ENCODE measurements around the gene SHC2. TPM values are rescaled to one million over a fixed set of nuclear protein-coding genes. Genes with fewer than 3 reads are reported as not detected.

SHC2 gene, protein sequence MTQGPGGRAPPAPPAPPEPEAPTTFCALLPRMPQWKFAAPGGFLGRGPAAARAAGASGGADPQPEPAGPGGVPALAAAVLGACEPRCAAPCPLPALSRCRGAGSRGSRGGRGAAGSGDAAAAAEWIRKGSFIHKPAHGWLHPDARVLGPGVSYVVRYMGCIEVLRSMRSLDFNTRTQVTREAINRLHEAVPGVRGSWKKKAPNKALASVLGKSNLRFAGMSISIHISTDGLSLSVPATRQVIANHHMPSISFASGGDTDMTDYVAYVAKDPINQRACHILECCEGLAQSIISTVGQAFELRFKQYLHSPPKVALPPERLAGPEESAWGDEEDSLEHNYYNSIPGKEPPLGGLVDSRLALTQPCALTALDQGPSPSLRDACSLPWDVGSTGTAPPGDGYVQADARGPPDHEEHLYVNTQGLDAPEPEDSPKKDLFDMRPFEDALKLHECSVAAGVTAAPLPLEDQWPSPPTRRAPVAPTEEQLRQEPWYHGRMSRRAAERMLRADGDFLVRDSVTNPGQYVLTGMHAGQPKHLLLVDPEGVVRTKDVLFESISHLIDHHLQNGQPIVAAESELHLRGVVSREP
- polyA plus RNA-seq (ENCODE audit: insufficient read length), result 27.7 TPM
- long read RNA-seq, donor 1, transcript SHC2-201 (13 exons, 2,494 nt), result major isoform, 8 of 15 reads
- long read RNA-seq, donor 1, transcript SHC2-203 (3 exons, 1,551 nt), result minor isoform, 7 of 15 reads
- long read RNA-seq, donor 1, partial matches to known transcripts, result 0 of 15 reads
- long read RNA-seq, donor 1, other reads (novel, unspliced or antisense), result 0 of 15 reads
- long read RNA-seq, donor 2, transcript SHC2-203 (3 exons, 1,551 nt), result major isoform, 5 of 9 reads
- long read RNA-seq, donor 2, partial matches to known transcripts, result 0 of 9 reads
- long read RNA-seq, donor 2, other reads (novel, unspliced or antisense), result 0 of 9 reads
- long read RNA-seq, donor 3, transcript SHC2-201 (13 exons, 2,494 nt), result major isoform, 5 of 9 reads
- long read RNA-seq, donor 3, partial matches to known transcripts, result 0 of 9 reads
- long read RNA-seq, donor 3, other reads (novel, unspliced or antisense), result 0 of 9 reads
- long read RNA-seq, donor 4, result 0 reads
- long read RNA-seq, donor 5, transcript SHC2-201 (13 exons, 2,494 nt), result major isoform, 8 of 12 reads
- long read RNA-seq, donor 5, partial matches to known transcripts, result 0 of 12 reads
- long read RNA-seq, donor 5, other reads (novel, unspliced or antisense), result 0 of 12 reads
- long read RNA-seq, donor 6, transcript SHC2-201 (13 exons, 2,494 nt), result major isoform, 7 of 29 reads
- long read RNA-seq, donor 6, partial matches to known transcripts, result 21 of 29 reads
- long read RNA-seq, donor 6, other reads (novel, unspliced or antisense), result 0 of 29 reads
- long read RNA-seq, donor 7, transcript SHC2-201 (13 exons, 2,494 nt), result major isoform, 12 of 28 reads
- long read RNA-seq, donor 7, transcript SHC2-203 (3 exons, 1,551 nt), result minor isoform, 5 of 28 reads
- long read RNA-seq, donor 7, partial matches to known transcripts, result 5 of 28 reads
- long read RNA-seq, donor 7, other reads (novel, unspliced or antisense), result 6 of 28 reads
- long read RNA-seq, donor 8, partial matches to known transcripts, result 0 of 1 reads
- long read RNA-seq, donor 8, other reads (novel, unspliced or antisense), result 0 of 1 reads

DNA sequence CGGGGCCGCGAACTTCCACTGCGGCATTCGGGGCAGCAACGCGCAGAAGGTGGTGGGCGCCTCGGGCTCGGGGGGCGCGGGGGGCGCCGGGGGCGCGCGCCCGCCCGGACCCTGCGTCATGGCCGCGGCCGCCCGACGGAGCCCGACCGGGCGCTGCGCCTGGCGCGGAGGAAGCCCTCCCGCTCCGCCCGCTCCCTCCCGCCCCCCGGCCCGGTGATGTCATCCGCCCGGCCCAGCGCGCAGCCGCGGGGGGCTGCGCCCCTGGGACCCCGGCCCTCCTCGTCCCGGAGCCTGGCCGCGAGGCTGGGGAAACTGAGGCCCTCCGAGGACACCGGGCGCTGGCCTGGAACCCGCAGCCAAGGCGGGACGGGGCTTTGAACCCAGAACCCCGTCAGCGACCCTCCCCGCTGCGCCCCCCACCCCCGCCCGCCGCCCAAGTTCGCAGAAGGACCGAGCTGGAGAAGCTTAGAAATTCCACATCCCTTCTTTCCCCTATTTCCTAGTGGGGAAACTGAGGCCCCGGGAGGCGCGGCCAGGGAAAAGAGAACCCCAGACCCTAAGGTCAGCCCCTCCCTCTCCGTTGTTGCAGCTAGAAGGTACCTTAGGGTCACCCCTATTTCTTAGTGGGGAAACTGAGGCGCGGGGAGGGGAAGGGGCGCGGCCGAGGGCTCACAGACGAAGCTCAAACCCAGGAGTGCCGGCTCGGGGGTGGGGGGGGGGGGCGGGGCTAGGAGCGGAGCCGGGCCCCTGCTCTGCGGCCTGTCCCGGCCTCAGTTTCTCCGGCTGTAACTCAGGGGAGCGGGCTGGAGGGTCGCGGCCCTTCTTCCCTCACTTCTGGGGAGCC, at the start of gene SHC2:
TSS of gene SHC2 (minus strand) at position 157 of the 844 bp plus-strand sequence. CDS start at position 120, 37 bp downstream.
- DNase-seq, result no peak

DNA sequence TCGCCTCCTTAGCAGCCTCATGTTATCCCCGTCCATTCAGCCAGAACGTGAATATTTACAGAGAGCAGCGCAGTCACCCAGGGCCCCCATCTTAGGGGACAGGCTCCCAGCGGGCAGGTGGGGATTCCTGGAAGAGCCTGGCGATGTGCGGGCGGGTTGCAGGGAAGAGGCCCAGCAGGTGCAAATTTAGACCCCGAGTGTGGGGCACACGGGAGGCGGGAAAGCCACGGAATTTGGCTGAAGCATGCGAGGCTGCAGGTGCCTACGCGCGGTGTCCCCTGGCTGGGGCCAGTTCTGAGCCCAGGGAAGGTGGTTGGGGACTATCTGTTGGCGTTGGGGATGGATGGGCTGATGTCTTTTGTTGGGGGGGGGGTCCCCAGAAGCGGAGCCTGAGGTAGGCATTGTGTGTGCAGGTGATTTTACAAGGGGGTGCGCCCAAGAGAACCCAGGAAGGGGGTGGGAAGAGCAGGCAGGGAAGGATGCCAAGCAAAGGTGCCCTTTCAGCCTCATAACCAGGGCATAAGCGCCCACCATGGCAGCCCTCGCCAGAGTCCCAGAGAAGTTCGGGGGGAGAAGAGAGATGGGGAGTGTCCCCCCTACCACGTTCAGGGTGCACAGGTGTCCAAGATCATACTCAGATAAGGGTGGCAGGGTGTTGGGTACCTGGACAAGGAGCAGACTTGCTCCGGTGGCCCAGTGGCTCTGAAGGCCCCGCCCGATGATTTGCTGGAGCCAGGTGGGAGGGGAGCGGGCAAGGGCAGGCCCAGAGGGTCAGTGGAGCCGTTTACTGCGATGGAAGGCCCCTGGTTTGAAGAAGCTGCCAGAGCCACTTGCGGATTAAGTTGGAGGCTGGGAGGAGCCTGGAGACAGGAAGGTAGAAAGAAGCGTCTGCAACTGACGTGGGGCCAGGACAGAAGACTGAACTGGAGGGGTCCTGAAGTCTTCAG, 47.6 kb upstream of the SHC2 start:
- DNase-seq, result no peak

DNA sequence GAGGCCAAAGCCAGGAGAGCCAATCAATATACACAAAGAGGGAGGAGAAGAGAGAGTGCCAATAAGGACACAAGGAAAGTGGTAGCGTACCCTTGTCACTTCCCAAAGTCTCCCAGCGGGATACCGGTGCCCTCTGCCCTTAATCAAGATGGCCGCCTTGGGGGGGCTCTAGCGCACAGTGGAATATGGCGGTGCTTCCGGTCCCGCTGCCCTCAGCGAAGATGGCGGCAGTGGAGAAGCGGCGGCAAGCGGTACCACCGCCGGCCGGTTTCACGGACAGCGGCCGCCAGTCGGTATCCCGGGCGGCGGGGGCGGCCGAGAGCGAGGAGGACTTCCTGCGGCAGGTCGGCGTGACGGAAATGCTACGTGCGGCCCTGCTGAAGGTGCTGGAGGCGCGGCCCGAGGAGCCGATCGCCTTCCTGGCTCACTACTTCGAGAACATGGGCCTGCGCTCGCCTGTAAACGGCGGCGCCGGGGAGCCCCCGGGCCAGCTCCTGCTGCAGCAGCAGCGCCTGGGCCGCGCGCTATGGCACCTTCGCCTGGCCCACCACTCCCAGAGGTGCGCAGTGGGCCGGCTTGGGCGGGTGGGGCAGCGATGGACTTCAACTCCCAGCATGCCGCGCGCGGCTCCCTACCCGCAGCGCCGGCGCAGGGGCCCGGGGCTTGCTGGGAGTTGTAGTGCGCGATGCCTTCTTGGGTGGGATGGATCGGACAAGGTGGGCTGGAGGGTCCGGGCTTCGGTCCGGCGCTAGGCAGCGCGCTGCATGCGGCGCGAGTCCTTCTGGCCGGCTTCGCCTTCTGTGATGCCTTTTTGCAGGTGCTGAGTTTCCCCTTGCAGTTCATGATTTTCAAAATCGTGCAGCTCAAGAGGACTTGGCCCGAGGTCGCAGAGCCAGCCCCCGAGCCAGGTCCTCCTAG, 46.7 kb upstream of the SHC2 start, which contains the start of gene TPGS1:
TSS of gene TPGS1 (plus strand) at position 212 of the 918 bp plus-strand sequence. CDS start at position 222, 10 bp downstream.
- DNase-seq, result no peak

DNA sequence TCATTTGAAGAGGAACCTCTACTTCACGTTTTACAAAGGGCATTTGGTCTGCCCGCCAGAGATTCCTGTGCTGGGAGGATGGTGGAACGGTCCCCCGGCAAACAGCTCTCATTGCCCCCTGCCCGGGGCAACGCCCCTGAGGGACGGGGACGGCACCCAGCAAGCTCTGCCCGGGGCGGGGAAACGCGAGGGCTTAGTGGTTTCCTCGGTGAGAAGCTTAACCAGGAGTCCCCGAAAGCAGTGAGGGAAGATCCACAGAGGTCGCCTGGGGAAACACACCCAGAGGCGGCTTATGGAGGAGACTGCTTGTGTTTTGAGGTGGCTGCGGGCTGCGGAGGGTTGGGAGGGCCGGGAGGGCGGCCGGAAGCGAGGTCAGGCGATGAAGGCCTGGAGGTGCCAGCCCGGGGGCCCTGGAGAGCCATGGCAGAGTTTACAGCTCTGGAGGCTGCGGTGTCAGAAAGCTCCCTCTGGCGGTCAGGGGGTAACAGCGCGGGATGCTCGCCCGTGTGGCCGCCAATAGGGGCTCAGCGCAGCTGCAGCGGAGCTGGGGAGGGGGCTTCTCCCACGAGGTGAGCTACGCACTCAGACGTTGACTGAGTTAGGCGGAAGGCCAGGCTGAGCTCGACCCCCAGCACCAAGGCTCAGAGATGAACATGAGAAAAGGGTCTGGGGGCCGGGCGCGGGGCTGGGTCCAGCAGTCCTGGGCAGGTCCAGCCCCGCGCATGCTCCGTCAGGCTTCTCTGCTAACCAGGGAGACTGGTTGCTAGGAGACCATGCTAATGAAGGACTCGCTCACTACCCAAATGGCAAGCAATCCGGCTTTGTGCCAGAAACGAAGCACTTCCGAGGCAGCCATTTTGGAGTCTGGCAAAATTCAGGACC, 45.8 kb upstream of the SHC2 start:
- peak; percentile 100 for DNase-seq

DNA sequence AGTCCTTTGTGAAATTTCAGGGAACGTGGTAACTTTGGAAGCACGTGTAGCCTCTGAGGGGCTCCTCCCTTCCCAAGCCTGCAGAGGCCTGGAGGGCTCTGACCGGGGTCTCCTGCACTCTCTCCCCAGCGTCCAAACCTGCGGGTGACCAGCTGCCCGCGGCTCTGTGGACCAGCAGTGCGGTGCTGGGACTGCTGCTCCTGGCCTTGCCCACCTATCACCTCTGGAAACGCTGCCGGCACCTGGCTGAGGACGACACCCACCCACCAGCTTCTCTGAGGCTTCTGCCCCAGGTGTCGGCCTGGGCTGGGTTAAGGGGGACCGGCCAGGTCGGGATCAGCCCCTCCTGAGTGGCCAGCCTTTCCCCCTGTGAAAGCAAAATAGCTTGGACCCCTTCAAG, 43.8 kb upstream of the SHC2 start:
- DNase-seq, result no peak

DNA sequence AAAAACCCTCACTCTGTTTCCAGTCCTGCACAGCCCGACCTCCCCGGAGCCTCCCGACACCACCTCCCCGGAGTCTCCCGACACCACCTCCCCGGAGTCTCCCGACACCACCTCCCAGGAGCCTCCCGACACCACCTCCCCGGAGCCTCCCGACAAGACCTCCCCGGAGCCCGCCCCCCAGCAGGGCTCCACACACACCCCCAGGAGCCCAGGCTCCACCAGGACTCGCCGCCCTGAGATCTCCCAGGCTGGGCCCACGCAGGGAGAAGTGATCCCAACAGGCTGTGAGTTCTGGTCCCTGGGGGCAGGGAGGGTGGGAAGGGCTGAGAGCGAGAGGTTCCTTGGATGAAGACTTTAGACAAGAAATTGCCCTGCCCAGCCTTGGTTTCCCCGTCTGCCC, 40.8 kb upstream of the SHC2 start:
- DNase-seq, result no peak

DNA sequence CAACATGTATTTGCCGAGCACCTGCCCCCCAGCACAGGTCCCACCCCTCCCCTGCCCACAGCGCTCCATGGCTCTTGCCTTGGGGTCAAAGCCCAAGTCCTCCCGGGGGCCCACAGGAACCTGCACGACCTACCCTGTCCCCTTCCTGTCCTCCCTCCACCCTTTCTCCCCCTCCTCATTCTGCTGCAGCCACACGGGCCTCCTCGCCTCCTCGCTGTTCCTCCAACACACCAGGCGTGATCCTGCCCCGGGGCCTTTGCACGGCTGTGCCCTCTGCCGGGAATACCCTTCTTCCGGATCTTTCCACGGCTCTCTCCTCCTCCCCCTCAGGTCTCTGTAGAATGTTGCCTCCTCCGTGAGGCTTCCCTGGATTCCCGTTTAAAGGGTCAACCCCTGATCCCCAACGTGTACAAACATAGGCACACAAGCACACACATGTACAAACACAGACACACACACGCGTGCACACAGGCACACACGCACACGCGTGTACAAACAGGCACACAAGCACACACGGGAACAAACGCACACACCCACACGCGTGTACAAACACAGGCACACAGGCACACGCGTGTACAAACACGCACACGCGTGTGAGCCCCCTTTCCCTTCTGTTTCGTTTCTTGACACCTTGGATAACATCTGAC, 38.3 kb upstream of the SHC2 start:
- no peak for DNase-seq

DNA sequence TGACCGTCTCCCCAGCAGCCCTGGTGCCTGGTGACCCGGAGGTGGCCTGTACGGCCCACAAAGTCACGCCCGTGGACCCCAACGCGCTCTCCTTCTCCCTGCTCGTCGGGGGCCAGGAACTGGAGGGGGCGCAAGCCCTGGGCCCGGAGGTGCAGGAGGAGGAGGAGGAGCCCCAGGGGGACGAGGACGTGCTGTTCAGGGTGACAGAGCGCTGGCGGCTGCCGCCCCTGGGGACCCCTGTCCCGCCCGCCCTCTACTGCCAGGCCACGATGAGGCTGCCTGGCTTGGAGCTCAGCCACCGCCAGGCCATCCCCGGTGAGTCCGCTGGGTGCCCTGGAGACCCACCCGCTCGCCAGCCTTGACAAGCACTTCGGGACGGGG, 37.7 kb upstream of the SHC2 start:
- DNase-seq, result no peak

DNA sequence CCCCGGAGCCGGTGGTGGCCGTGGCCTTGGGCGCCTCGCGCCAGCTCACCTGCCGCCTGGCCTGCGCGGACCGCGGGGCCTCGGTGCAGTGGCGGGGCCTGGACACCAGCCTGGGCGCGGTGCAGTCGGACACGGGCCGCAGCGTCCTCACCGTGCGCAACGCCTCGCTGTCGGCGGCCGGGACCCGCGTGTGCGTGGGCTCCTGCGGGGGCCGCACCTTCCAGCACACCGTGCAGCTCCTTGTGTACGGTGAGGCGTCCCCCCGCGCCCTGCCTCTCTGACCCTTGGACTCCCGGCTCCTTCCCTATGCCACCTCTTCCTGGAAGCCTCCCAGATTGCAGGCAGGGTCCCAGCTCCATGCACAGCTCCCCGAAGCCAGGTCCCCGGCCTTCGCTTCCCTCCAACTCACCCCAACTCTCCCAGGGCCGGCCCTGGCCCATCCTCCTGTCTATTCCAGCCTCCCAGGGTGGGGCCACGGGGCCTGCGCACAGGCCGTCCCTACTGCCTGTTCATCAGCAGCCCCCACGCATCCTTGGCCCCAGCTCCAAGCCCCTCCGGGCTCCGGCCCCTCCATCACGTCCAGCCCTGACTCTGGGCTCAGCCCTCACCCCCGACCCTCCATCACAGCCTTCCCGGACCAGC, 37.2 kb upstream of the SHC2 start:
- no peak for DNase-seq

DNA sequence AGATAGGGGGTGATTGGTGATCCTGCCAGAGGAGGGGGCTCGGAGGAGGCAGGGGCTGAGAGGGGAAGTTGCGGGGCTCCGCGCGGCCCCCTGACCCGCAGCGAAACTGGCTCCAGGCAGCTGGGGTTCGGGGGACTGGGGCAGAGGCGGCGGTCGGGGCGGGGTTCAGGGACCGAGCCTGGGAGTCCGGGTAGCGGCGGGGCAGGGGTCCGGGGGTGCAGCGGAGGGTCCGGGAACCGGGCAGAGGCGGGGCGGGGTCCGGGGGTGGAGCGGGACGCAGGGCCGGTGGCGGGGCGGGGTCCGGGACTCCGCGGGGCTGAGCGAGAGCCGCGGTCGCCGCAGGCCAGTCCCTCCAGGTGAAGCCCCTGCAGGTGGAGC, 36.6 kb upstream of the SHC2 start:
- DNase-seq, result no peak

DNA sequence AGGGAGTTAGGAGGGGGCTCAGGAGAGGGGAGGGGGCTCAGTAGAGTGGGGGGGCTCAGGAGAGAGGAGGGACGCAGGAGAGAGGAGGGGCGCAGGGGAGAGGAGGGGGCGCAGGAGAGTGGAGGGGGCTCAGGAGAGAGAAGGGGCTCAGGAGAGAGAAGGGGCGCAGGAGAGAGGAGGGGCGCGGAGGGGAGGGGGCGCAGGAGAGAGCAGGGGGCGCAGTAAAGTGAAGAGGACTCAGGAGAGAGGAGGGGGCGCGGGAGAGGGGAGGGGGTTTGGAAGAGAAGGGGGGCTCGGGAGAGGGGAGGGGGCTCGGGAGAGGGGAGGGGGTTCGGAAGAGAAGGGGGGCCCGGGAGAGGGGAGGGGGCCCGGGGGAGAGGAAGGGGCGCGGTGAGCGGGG, 36.2 kb upstream of the SHC2 start:
- DNase-seq, result no peak

DNA sequence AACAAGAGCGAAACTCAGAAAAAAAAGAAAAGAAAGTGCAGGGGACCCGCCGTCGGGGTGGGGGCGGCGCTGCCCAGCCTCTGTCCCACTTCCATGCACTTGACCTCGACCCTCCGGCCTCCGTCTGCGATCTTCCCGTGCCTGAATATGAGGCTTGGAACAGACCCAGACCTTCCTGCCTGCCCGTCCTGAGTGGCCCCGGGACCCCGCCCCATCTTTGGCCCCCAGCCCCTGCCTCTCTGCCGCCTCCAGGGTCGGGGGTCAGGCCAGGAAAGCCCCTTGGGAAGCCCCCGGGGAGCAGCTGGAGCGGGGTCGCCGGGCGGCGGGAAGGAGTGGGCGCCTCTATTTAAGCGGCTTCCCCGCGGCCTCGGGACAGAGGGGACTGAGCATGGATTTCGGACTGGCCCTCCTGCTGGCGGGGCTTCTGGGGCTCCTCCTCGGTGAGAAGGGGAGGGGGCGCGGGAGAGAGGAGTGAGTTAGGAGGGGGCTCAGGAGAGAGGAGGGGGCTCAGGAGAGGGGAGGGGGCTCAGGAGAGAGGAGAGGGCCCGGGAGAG, 35.4 kb upstream of the SHC2 start, which contains the start of gene MADCAM1:
TSS of gene MADCAM1 (plus strand) at position 375 of the 554 bp plus-strand sequence. CDS start at position 389, 14 bp downstream.
- no peak for DNase-seq

DNA sequence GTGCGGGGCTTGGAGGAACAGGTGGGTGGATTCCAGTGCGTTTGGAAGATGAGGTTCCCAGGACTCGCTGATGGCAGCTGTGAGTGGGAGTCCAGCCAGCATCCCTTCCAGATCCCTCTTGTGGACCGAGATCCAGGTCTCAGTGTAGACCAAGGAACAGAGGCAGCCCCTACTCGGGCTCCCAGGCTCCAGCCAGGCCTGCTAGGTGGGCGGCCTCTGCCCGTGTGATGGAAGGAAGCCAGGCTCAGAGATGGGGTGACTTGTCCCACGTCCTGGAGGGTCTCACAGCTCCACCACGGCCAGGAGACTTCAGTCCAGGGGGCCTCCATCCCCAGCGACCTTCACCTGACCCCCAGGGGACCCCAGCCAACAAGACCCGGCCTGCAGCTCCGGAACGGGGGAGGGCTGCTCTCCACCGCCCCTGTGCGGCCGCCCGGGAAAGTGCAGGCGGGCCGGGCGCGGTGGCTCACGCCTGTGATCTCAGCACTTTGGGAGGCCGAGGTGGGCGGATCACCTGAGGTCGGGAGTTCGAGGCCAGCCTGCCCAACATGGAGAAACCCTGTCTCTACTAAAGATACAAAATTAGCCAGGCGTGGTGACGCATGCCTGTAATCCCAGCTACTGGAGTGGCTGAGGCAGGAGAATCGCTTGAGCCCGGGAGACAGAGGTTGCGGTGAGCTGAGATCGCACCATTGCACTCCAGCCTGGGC, 34.7 kb upstream of the SHC2 start:
- DNase-seq, result no peak

DNA sequence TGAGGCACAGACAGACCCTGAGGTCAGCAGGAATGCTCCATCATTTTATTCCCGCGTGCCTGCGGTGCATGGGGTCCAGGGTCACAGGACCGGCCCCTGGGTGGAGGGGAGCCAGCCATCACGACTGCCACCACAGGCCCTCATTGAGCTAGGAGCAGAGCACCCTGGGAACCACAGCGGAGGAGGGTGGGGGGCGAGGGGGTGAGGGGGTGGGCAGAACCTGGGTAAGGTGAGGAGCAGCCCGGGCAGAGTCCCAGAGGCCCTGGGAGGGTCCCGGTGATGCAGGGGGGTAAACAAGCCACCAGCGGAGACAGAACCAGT, 34.2 kb upstream of the SHC2 start:
- DNase-seq, result no peak
